HEK293T (cell line): ENCODE data around the gene LSM14A.

ENCODE experiments used
- ARNT ChIP-seq: fragments of 450-650 bp; IDR thresholded peaks from 2 replicates; pipeline ENCODE4 v1.6.1; 2017; ENCODE audit warnings: mild to moderate bottlenecking
- BHLHE40 ChIP-seq: fragments of 450-650 bp; IDR thresholded peaks from 2 replicates; pipeline ENCODE4 v1.6.1; 2016; ENCODE audit warnings: mild to moderate bottlenecking, moderate library complexity, borderline replicate concordance
- CTBP1 ChIP-seq: fragments of 450-650 bp; IDR thresholded peaks from 2 replicates; pipeline ENCODE4 v1.6.1; 2016; ENCODE audit warnings: borderline replicate concordance
- ELF4 ChIP-seq: fragments of 450-650 bp; IDR thresholded peaks from 2 replicates; pipeline ENCODE4 v1.6.1; 2017; ENCODE audit warnings: antibody characterized with exemption
- FOXA1 ChIP-seq: fragments of 450-650 bp; IDR thresholded peaks from 2 replicates; pipeline ENCODE4 v1.6.1; 2016; ENCODE audit warnings: mild to moderate bottlenecking
- FOXM1 ChIP-seq: fragments of 450-650 bp; IDR thresholded peaks from 2 replicates; pipeline ENCODE4 v1.6.1; 2017; ENCODE audit warnings: mild to moderate bottlenecking, borderline replicate concordance
- HDGF ChIP-seq: fragments of 450-650 bp; IDR thresholded peaks from 2 replicates; pipeline ENCODE4 v1.6.1; 2017; ENCODE audit warnings: antibody characterized with exemption, borderline replicate concordance
- SP1 ChIP-seq: fragments of 450-650 bp; IDR thresholded peaks from 2 replicates; pipeline ENCODE4 v1.6.1; 2017
- SUZ12 ChIP-seq: fragments of 450-650 bp; IDR thresholded peaks from 2 replicates; pipeline ENCODE4 v1.6.1; 2016; ENCODE audit warnings: mild to moderate bottlenecking
- TARDBP ChIP-seq: fragments of 450-650 bp; IDR thresholded peaks from 2 replicates; pipeline ENCODE4 v1.6.1; 2016
- TF ChIP-seq, protein P1 (sequence below): fragments of 450-650 bp; IDR thresholded peaks from 2 replicates; pipeline ENCODE4 v1.6.1; 2016

DNA sequence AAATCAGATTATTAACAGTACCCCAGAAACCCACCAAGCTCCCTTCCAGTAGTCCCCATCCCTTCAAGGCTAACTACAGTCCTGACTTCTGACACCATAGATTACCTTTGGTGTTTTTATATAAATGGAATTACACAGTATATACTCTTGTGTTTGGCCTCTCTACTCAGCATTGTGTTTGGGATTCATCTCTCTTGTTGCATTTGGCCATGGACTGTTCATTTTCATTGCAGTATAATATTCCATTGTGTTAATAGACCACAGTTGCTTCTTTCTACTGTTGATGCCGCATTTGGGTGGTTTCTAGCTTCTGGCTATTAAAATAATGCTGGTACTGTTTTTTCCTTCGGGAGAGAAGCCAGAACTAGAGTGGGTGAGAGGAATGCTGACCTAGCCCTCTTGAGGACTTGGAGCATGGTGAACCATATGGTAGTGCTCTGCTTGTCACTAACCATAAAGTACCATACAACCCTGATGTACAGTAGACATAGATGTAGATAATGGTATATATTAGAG is 63.2 kb downstream of the LSM14A start:
- TF ChIP-seq CTBP1, result no peak
- no peak for TF ChIP-seq SUZ12
- TF ChIP-seq TARDBP, result no peak
- no peak for TF ChIP-seq ARNT
- TF ChIP-seq FOXM1, result no peak
- TF ChIP-seq, protein P1, sequence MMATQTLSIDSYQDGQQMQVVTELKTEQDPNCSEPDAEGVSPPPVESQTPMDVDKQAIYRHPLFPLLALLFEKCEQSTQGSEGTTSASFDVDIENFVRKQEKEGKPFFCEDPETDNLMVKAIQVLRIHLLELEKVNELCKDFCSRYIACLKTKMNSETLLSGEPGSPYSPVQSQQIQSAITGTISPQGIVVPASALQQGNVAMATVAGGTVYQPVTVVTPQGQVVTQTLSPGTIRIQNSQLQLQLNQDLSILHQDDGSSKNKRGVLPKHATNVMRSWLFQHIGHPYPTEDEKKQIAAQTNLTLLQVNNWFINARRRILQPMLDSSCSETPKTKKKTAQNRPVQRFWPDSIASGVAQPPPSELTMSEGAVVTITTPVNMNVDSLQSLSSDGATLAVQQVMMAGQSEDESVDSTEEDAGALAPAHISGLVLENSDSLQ, result no peak
- no peak for TF ChIP-seq FOXA1
- TF ChIP-seq BHLHE40, result no peak
- TF ChIP-seq HDGF, result no peak
- no peak for TF ChIP-seq ELF4
- TF ChIP-seq SP1, result no peak
